ENCODE measurements around the gene PBX3. TPM values are rescaled to one million over a fixed set of nuclear protein-coding genes. Genes with fewer than 3 reads are reported as not detected.

The PBX3 gene
- total and polyA plus RNA-seq, 9 of the 15 experiments (the other 6 are each of a cell fraction or from before 2014, with no cell fraction given), result 0.14 to 5.8 (median 0.92) TPM

- 0% methylated on average over 1 of the region's 1 CpG for WGBS (ENCODE audit: insufficient coverage, low coverage, missing lambda C conversion rate)
- DNase-seq (ENCODE audit: extremely low read depth in 1 of 4, low spot score in 3 of 4) (no peak), FAIRE-seq (no peak), ATAC-seq (no peak)
- intact Hi-C loops (cut with micrococcal nuclease) (no loop called here), in situ Hi-C loops (cut with MboI) (no loop called here)
- H3K4me3 ChIP-seq, result no peak overlapping the region
- no peak overlapping the region for H3K27ac ChIP-seq (ENCODE audit: extremely low read depth, low read depth, low read length)
- ChIA-PET POLR2A (no interaction called here), CTCF (ENCODE audit: low intra/inter-chr PET ratio) (no interaction called here)
- H3K27me3 ChIP-seq (ENCODE audit: control insufficient read depth in 2 of 2, insufficient read depth in 2 of 2, low read length in 2 of 2), result peaks cover 12 to 16% of the 10 kb centered on the region in 2 experiments; a peak in 4 of 5 replicates
- BruUV-seq (replicated peaks), result no TSS peak
- H3K9me3 ChIP-seq (replicated peaks; ENCODE audit: control insufficient read depth, insufficient read depth, low read depth, low read length), result no peaks in the 10 kb centered on the region
- H3K36me3 ChIP-seq (ENCODE audit: control insufficient read depth, insufficient read depth, low read length), result no peaks in the 10 kb centered on the region
- TF ChIP-seq RBM39 (optimal IDR thresholded peaks at IDR 0.05; ENCODE audit: low read depth, low read length) (no peak), RHOXF2B (CRISPR knock-in tag; conservative IDR thresholded peaks at IDR 0.05) (no peak)
- H3K9me1 ChIP-seq (ENCODE audit: control insufficient read depth, insufficient read depth, low read length), result no peaks in the 10 kb centered on the region
- no peaks in the 10 kb centered on the region for H3K79me2 ChIP-seq (ENCODE audit: control insufficient read depth, insufficient read depth, low read length)
- no peak overlapping the region for H2AFZ ChIP-seq (ENCODE audit: low read depth, low read length)
- no peaks in the 10 kb centered on the region for H4K20me1 ChIP-seq (replicated peaks; ENCODE audit: control insufficient read depth, insufficient read depth, low read length)
- peaks cover 0 to 3% of the 10 kb centered on the region in 2 experiments; a peak in 1 of 5 replicates for H3K4me1 ChIP-seq (replicated peaks in 1 of 2; ENCODE audit: control insufficient read depth in 2 of 2, insufficient read depth in 2 of 2, low read length in 2 of 2)
- no peak overlapping the region for H3K4me2 ChIP-seq (ENCODE audit: insufficient read depth, low read length)
- H3K9ac ChIP-seq (ENCODE audit: insufficient read depth in 1 of 2, low read depth in 2 of 2, low read length in 2 of 2), result no peak overlapping the region
Measured at GRCh38 chr9:125890826-125891225, 143.7 kb downstream of the PBX3 start.

- H3K36me3 ChIP-seq (ENCODE audit: control insufficient read depth, insufficient read depth, low read length), result no peaks in the 10 kb centered on the region
- H4K20me1 ChIP-seq (replicated peaks; ENCODE audit: control insufficient read depth, insufficient read depth, low read length), result no peaks in the 10 kb centered on the region
- in situ Hi-C loops (cut with MboI), result no loop called here
- H3K9ac ChIP-seq (ENCODE audit: insufficient read depth in 1 of 2, low read depth in 2 of 2, low read length in 2 of 2), result no peak overlapping the region
- intact Hi-C loops (cut with micrococcal nuclease), result no loop called here
- ChIA-PET CTCF (ENCODE audit: low intra/inter-chr PET ratio) (no interaction called here), POLR2A (no interaction called here)
- no peaks in the 10 kb centered on the region for H3K79me2 ChIP-seq (ENCODE audit: control insufficient read depth, insufficient read depth, low read length)
- peaks cover 0 to 3% of the 10 kb centered on the region in 2 experiments; a peak in 1 of 5 replicates for H3K4me1 ChIP-seq (replicated peaks in 1 of 2; ENCODE audit: control insufficient read depth in 2 of 2, insufficient read depth in 2 of 2, low read length in 2 of 2)
- FAIRE-seq (no peak), ATAC-seq (no peak), DNase-seq (ENCODE audit: extremely low read depth in 1 of 4, low spot score in 3 of 4) (no peak)
- 0% methylated on average over 2 of the region's 2 CpGs for WGBS (ENCODE audit: insufficient coverage, low coverage, missing lambda C conversion rate)
- no peak overlapping the region for H3K27ac ChIP-seq (ENCODE audit: extremely low read depth, low read depth, low read length)
- no peaks in the 10 kb centered on the region for H3K9me3 ChIP-seq (replicated peaks; ENCODE audit: control insufficient read depth, insufficient read depth, low read depth, low read length)
- H3K4me3 ChIP-seq, result no peak overlapping the region
- BruUV-seq (replicated peaks), result no TSS peak
- no peaks in the 10 kb centered on the region for H3K9me1 ChIP-seq (ENCODE audit: control insufficient read depth, insufficient read depth, low read length)
- H3K4me2 ChIP-seq (ENCODE audit: insufficient read depth, low read length), result no peak overlapping the region
- peaks cover 12 to 14% of the 10 kb centered on the region in 2 experiments; a peak in 4 of 5 replicates for H3K27me3 ChIP-seq (ENCODE audit: control insufficient read depth in 2 of 2, insufficient read depth in 2 of 2, low read length in 2 of 2)
- no peak overlapping the region for H2AFZ ChIP-seq (ENCODE audit: low read depth, low read length)
- TF ChIP-seq HOMEZ (CRISPR knock-in tag; IDR thresholded peaks at IDR 0.05) (no peak), ZBTB7A (IDR thresholded peaks at IDR 0.05; ENCODE audit: borderline replicate concordance, control insufficient read depth, low read depth, low read length) (no peak), POLR2AphosphoS5 (IDR thresholded peaks at IDR 0.05; ENCODE audit: control insufficient read depth, insufficient read depth, low read depth, low read length) (no peak), CHD2 (IDR thresholded peaks at IDR 0.05; ENCODE audit: low read depth, low read length) (no peak), CREBBP (IDR thresholded peaks at IDR 0.05; ENCODE audit: low read depth, low read length) (no peak), CUX1 (CRISPR knock-in tag; IDR thresholded peaks at IDR 0.05) (no peak), HEY1 (CRISPR knock-in tag; IDR thresholded peaks at IDR 0.05; ENCODE audit: borderline replicate concordance) (no peak)
Measured at GRCh38 chr9:125893277-125893676, 146.1 kb downstream of the PBX3 start.
